ENCODE data around the gene BRD1.
"Not testable (repeated sequence)": the region's sequence is repeated elsewhere in the genome, so short reads cannot be mapped to it uniquely, and the experiment has no call there.

The BRD1 gene

GRCh38 chr22:49825944-49826602, 1.6 kb downstream of the BRD1 start:
- DNase-seq = no peak

GRCh38 chr22:49825436-49825835, 2.2 kb downstream of the BRD1 start:
- no peak for DNase-seq

- DNase-seq = no peak
Observed at GRCh38 chr22:49824936-49825335, 2.7 kb downstream of the BRD1 start.

- no peak for DNase-seq
Observed at GRCh38 chr22:49824185-49824925, 3.3 kb downstream of the BRD1 start.

- no peak for DNase-seq
Observed at GRCh38 chr22:49823289-49824045, 4.2 kb downstream of the BRD1 start.

GRCh38 chr22:49821741-49822140, 5.9 kb downstream of the BRD1 start:
- not testable (repeated sequence) for DNase-seq

GRCh38 chr22:49820984-49821383, 6.7 kb downstream of the BRD1 start:
- no peak for DNase-seq

- DNase-seq = no peak
Observed at GRCh38 chr22:49817359-49817758, 10.3 kb downstream of the BRD1 start.

- DNase-seq = no peak
Observed at GRCh38 chr22:49815641-49816091, 12.0 kb downstream of the BRD1 start.

- no peak for DNase-seq
Observed at GRCh38 chr22:49814856-49815255, 12.8 kb downstream of the BRD1 start.

GRCh38 chr22:49814164-49814686, 13.4 kb downstream of the BRD1 start:
- no peak for DNase-seq

- DNase-seq = no peak
Observed at GRCh38 chr22:49812838-49813237, 14.8 kb downstream of the BRD1 start.

GRCh38 chr22:49811020-49811791, 16.5 kb downstream of the BRD1 start:
- no peak for DNase-seq

- DNase-seq = no peak
Observed at GRCh38 chr22:49810363-49811019, 17.2 kb downstream of the BRD1 start.

- DNase-seq = no peak
Observed at GRCh38 chr22:49807780-49808708, 19.6 kb downstream of the BRD1 start.

GRCh38 chr22:49807129-49807528, 20.5 kb downstream of the BRD1 start:
- no peak for DNase-seq

- no peak for DNase-seq
Observed at GRCh38 chr22:49803737-49804375, 23.8 kb downstream of the BRD1 start.

GRCh38 chr22:49803134-49803533, 24.5 kb downstream of the BRD1 start:
- DNase-seq = no peak

- DNase-seq = no peak
Observed at GRCh38 chr22:49801391-49802060, 26.1 kb downstream of the BRD1 start.

Data from amniotic stem cell (primary cell).